Bronchial epithelial cell (primary cell): Measurements from ENCODE around the gene PCARE. TPM values are rescaled to one million over a fixed set of nuclear protein-coding genes. Genes with fewer than 3 reads are reported as not detected.

Source experiments
- DNase-seq: peaks from one replicate; pipeline ENCODE4 v3.0.0-alpha.2; 2010; ENCODE audit warnings: low read depth
- FAIRE-seq: peaks from 2 replicates; lab custom pipeline; 2011; peaks lifted over from hg19 to GRCh38; lab: Jason Lieb, UNC
- H3K27me3 ChIP-seq: 2 replicates; pipeline ENCODE4 v1.5.1; 2011; ENCODE audit warnings: low read length; ENCODE audit not compliant: control insufficient read depth, insufficient read depth
- H3K36me3 ChIP-seq: 2 replicates; pipeline ENCODE4 v1.5.1; 2011; ENCODE audit warnings: low read length; ENCODE audit not compliant: control insufficient read depth, insufficient read depth
- H3K4me3 ChIP-seq: 2 replicates; pipeline ENCODE4 v1.5.1; 2011; ENCODE audit warnings: mild to moderate bottlenecking, low read depth, low read length, control low read depth
- total RNA-seq: library from RNA; depleted of rRNA; stranded (reverse); fragments of >200 nt; gene quantifications from 2 replicates; pipeline ENCODE4 v1.2.1, GENCODE V29; 2014
- TF ChIP-seq, protein P1 (sequence below): IDR thresholded peaks from 2 replicates; pipeline ENCODE4 v1.5.1; 2011; ENCODE audit warnings: mild to moderate bottlenecking, moderate library complexity, low read length, control low read depth, inconsistent platforms; ENCODE audit not compliant: insufficient read depth, severe bottlenecking

The PCARE gene
- total RNA-seq, 1 donor from 2014 or later, result not detected

DNA sequence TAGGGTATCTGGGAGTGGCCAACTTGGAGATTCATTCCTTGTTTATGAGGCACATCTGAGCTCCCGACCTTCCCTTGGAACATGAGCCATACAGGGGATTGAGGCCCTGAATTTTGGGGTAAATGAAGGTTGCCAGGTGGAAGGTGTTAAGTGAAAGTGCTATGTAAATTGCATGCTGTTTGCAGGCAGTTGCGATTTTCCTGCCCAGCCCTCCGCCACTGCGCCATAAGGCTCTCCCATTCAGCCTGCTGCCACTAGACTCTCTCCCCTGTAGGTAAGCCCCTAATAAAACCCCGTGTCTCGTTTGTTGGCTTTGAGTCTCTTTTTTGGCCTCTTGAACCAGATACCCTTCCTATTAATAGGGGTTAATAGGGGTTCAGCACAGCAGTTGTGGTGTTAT, 33.8 kb downstream of the PCARE start:
- Histone ChIP-seq H3K27me3 (no peaks in the 10 kb centered on the region), H3K4me3 (no peak overlapping the region), H3K36me3 (no peaks in the 10 kb centered on the region)
- TF ChIP-seq, protein P1, sequence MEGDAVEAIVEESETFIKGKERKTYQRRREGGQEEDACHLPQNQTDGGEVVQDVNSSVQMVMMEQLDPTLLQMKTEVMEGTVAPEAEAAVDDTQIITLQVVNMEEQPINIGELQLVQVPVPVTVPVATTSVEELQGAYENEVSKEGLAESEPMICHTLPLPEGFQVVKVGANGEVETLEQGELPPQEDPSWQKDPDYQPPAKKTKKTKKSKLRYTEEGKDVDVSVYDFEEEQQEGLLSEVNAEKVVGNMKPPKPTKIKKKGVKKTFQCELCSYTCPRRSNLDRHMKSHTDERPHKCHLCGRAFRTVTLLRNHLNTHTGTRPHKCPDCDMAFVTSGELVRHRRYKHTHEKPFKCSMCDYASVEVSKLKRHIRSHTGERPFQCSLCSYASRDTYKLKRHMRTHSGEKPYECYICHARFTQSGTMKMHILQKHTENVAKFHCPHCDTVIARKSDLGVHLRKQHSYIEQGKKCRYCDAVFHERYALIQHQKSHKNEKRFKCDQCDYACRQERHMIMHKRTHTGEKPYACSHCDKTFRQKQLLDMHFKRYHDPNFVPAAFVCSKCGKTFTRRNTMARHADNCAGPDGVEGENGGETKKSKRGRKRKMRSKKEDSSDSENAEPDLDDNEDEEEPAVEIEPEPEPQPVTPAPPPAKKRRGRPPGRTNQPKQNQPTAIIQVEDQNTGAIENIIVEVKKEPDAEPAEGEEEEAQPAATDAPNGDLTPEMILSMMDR, result no peak
- DNase-seq (no peak), FAIRE-seq (no peak)

DNA sequence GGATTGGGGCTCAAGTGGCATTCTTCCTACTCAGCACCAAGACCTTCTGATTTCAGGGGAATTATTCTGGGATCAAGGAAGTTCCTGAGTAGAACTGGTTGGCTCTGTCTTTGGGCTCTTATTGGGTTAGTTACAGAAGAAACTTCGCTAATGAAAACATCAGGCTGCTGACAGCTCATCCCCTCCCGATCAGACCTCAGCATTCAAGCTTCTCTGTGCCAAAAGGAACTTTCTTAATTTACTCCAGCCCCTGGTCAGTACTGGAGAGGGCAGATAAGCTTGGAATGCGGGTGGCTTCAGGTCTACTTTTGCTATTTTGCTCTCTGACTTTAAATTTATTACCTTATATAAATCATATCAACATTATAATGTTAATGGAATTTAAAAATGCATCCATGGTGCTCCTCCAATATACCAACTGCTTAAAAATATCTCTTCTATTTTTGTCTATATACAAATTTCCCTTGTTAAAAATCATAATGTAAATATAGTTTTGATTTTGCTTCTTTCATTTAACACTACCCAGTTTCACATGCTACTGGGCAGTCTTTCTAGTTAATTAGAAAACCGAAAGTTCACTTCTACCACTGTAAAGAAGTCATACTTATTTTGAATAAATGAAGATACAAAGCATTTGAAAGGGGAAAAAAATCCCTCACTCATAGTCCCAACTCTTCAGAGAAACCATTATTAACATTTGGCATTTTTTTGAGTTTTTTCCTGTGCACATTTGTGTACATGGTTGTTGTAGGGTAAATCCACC, 34.4 kb downstream of the PCARE start:
- H3K4me3 ChIP-seq, result no peak overlapping the region
- FAIRE-seq (no peak), DNase-seq (no peak)
- H3K27me3 ChIP-seq, result no peaks in the 10 kb centered on the region
- TF ChIP-seq, protein P1, result no peak
- no peaks in the 10 kb centered on the region for H3K36me3 ChIP-seq

DNA sequence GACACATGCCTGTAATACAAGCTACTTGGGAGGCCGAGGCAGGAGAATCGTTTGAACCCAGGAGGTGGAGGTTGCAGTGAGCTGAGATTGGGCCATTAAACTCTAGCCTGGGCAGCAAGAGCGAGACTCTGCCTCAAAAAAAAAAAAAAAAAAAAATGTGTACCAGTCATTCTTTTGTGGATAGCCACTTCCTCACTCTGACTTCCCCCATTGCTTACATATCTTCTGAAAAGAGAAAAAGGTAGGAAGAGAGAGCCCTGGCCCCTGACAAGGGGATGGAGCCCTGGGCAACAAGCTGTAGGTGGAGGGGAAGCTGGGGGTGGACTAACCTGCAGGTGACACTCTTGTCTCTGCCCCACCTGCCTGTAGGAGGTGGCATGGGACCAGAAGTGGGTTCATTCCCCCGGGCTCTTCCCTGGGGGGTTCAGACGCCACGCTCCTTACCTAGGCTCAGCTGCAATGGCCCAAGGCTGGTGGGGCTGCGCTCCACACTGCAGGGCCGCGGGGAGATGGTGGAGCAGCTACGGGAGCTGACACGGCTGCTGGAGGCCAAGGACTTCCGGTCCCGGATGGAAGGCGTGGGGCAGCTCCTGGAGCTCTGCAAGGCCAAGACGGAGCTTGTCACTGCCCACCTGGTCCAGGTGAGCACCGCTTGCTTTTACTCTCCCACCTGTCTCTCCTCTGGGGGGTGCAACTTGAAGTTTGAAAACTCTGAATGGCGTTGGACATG, 39.1 kb downstream of the PCARE start:
- DNase-seq (no peak), FAIRE-seq (no peak)
- Histone ChIP-seq H3K27me3 (no peaks in the 10 kb centered on the region), H3K36me3 (no peaks in the 10 kb centered on the region), H3K4me3 (no peak overlapping the region)
- TF ChIP-seq, protein P1, result no peak

DNA sequence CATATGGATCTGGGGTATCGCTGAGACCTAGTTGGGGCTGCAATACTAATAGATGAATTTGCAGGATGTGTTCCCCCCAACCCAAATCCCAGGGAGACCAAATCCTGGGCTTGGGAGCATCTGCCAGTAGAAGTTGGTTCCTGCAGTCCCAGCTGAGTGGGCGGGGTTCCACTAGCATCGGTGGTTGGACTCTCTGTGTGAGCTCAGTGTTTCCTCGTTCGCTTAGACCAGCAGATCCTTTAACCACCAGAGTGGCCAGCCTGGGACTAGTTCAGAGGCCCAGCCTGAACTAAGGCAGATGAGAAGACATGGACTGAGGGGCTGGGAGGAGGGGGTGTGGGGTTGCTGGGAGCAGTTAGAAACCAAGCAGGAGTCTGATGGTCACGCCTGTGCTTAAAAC, 40.7 kb downstream of the PCARE start:
- FAIRE-seq (no peak), DNase-seq (no peak)
- no peaks in the 10 kb centered on the region for H3K27me3 ChIP-seq
- TF ChIP-seq, protein P1, result no peak
- H3K36me3 ChIP-seq, result no peaks in the 10 kb centered on the region
- no peak overlapping the region for H3K4me3 ChIP-seq

DNA sequence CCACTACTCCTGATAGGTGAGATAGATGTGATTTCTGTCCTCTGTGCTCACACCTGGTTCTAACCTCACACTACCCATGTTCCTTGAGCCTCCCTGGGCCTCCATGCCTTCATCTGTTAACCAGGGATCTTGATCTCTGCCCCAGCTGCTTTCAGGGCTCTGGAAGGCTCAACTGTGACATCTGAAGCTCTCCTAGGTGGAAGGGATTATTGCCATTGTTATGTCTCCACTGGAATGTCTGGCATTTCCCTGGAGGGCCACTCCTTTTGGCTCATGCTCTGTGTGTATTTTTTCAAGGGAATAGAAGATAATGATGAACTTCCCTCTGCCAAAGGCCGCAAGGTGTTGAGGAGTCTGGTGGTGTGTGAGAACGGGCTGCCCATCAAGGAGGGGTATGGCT, 41.2 kb downstream of the PCARE start:
- peak; percentile 93 for FAIRE-seq

More for the DNA sequence above, 41.2 kb downstream of the PCARE start:
- TF ChIP-seq, protein P1, result no peak
- Histone ChIP-seq H3K36me3 (no peaks in the 10 kb centered on the region), H3K4me3 (no peak overlapping the region), H3K27me3 (no peaks in the 10 kb centered on the region)
- DNase-seq, result peak; percentile 52
